Right lobe of liver (tissue), 4 donors: ENCODE measurements around the gene SCYGR6.

Experiments used
- CTCF ChIP-seq, 4 donors: fragments of 200-600 bp in 3 of 4; fragments of 450-650 bp in 1 of 4; IDR thresholded peaks; one replicate each; pipeline versions ENCODE4 v1.5.1 to v1.8.0; 2016 to 2022; ENCODE audit warnings: antibody characterized with exemption in 4 of 4, mild to moderate bottlenecking in 2 of 4
- POLR2A ChIP-seq: fragments of 450-650 bp; IDR thresholded peaks from one replicate; pipeline ENCODE4 v1.6.1; 2017; ENCODE audit warnings: antibody characterized with exemption, mild to moderate bottlenecking
- donor health status: DM: no; HTN: no; CAD: no.
- donor health status: DM: no; HTN: no; CAD: no.
- donor health status: DM: no; HTN: yes; CAD: no.

- no peak for TF ChIP-seq CTCF (IDR thresholded peaks at IDR 0.05)
- no peak for TF ChIP-seq POLR2A
Observed at GRCh38 chr2:227728035-227728434, 3.5 kb upstream of the SCYGR6 start, which contains the start of gene SCYGR7.
